H9 (cell line): Measurements from ENCODE around the gene HIF1A. TPM values are rescaled to one million over a fixed set of nuclear protein-coding genes. Genes with fewer than 3 reads are reported as not detected.

Source experiments
- DNase-seq: peaks from one replicate; pipeline ENCODE4 v3.0.0-alpha.2; 2017
- H2AFZ ChIP-seq: one replicate; pipeline ENCODE4 v1.6.1; 2013; ENCODE audit warnings: mild to moderate bottlenecking, low read length, control low read depth, moderate library complexity
- H2AK5ac ChIP-seq: 2 replicates; pipeline ENCODE4 v1.6.1; 2013; ENCODE audit warnings: low read length, control low read depth, mixed read lengths; ENCODE audit not compliant: insufficient read length
- H2BK120ac ChIP-seq: one replicate; pipeline ENCODE4 v1.6.1; 2013; ENCODE audit warnings: low read depth, mild to moderate bottlenecking, low read length, control low read depth, inconsistent platforms; ENCODE audit not compliant: poor library complexity, severe bottlenecking
- H2BK12ac ChIP-seq: 2 replicates; pipeline ENCODE4 v1.6.1; 2013; ENCODE audit warnings: low read length, control low read depth, mixed read lengths, low read depth; ENCODE audit not compliant: insufficient read length
- H2BK15ac ChIP-seq: 2 replicates; pipeline ENCODE4 v1.6.1; 2013; ENCODE audit warnings: low read depth, low read length, control low read depth
- H2BK20ac ChIP-seq: one replicate; pipeline ENCODE4 v1.6.1; 2013; ENCODE audit warnings: low read depth, mild to moderate bottlenecking, low read length, control low read depth, inconsistent platforms; ENCODE audit not compliant: poor library complexity, severe bottlenecking
- H2BK5ac ChIP-seq: 2 replicates; pipeline ENCODE4 v1.6.1; 2013; ENCODE audit warnings: low read length, control low read depth, mixed read lengths; ENCODE audit not compliant: insufficient read length
- H3K14ac ChIP-seq: 2 replicates; pipeline ENCODE4 v1.6.1; 2013; ENCODE audit warnings: low read length, control low read depth; ENCODE audit not compliant: insufficient read depth
- H3K18ac ChIP-seq: 2 replicates; pipeline ENCODE4 v1.6.1; 2013; ENCODE audit warnings: low read depth, mild to moderate bottlenecking, mixed read lengths, low read length, control low read depth; ENCODE audit not compliant: insufficient read length
- H3K23ac ChIP-seq: 2 replicates; pipeline ENCODE4 v1.6.1; 2013; ENCODE audit warnings: low read length, control low read depth, mixed read lengths, low read depth; ENCODE audit not compliant: insufficient read length
- H3K23me2 ChIP-seq: 2 replicates; pipeline ENCODE4 v1.6.1; 2013; ENCODE audit warnings: low read depth, mild to moderate bottlenecking, mixed read lengths, low read length, control low read depth; ENCODE audit not compliant: insufficient read length, poor library complexity, severe bottlenecking
- H3K27ac ChIP-seq: 2 replicates; pipeline ENCODE4 v1.5.1; 2013; ENCODE audit warnings: low read length, control low read depth, mixed read lengths, low read depth; ENCODE audit not compliant: insufficient read length
- H3K27me3 ChIP-seq: 2 replicates; pipeline ENCODE4 v1.6.1; 2013; ENCODE audit warnings: low read length, control low read depth, inconsistent platforms; ENCODE audit not compliant: insufficient read depth
- H3K4ac ChIP-seq: 2 replicates; pipeline ENCODE4 v1.6.1; 2013; ENCODE audit warnings: low read depth, mild to moderate bottlenecking, control low read depth, inconsistent platforms, low read length, moderate library complexity
- H3K4me1 ChIP-seq: 2 replicates; pipeline ENCODE4 v1.6.1; 2013; ENCODE audit warnings: low read length, control low read depth, inconsistent platforms; ENCODE audit not compliant: insufficient read depth
- H3K4me2 ChIP-seq: 2 replicates; pipeline ENCODE4 v1.6.1; 2013; ENCODE audit warnings: low read length, control low read depth, mixed read lengths; ENCODE audit not compliant: insufficient read length, insufficient read depth
- H3K56ac ChIP-seq: 2 replicates; pipeline ENCODE4 v1.6.1; 2013; ENCODE audit warnings: low read depth, mild to moderate bottlenecking, mixed read lengths, low read length, control low read depth; ENCODE audit not compliant: insufficient read length
- H3K79me1 ChIP-seq: 2 replicates; pipeline ENCODE4 v1.6.1; 2013; ENCODE audit warnings: low read depth, mild to moderate bottlenecking, moderate library complexity, low read length, control low read depth, inconsistent platforms; ENCODE audit not compliant: insufficient read depth, poor library complexity, severe bottlenecking
- H3K79me2 ChIP-seq: 2 replicates; pipeline ENCODE4 v1.6.1; 2013; ENCODE audit warnings: low read length, control low read depth, inconsistent platforms; ENCODE audit not compliant: insufficient read depth
- H3K9ac ChIP-seq: 2 replicates; pipeline ENCODE4 v1.6.1; 2013; ENCODE audit warnings: low read length, control low read depth, mixed read lengths; ENCODE audit not compliant: insufficient read length; ENCODE audit errors: extremely low read depth
- H3K9me3 ChIP-seq: one replicate; pipeline ENCODE4 v1.6.1; 2013; ENCODE audit warnings: low read depth, low read length, inconsistent platforms; ENCODE audit not compliant: control insufficient read depth
- H3T11ph ChIP-seq: one replicate; pipeline ENCODE4 v1.6.1; 2013; ENCODE audit warnings: mild to moderate bottlenecking, low read length, control low read depth, inconsistent platforms
- H4K20me1 ChIP-seq: one replicate; pipeline ENCODE4 v1.6.1; 2013; ENCODE audit not compliant: control insufficient read depth, insufficient read length, insufficient read depth
- H4K5ac ChIP-seq: 2 replicates; pipeline ENCODE4 v1.6.1; 2013; ENCODE audit warnings: low read depth, mild to moderate bottlenecking, mixed read lengths, low read length, control low read depth; ENCODE audit not compliant: insufficient read length
- H4K8ac ChIP-seq: replicated peaks from 2 replicates; pipeline ENCODE4 v1.6.1; 2013; ENCODE audit warnings: low read length, control low read depth, mixed read lengths, low read depth; ENCODE audit not compliant: insufficient read length
- H4K91ac ChIP-seq: 2 replicates; pipeline ENCODE4 v1.6.1; 2013; ENCODE audit warnings: low read depth, mild to moderate bottlenecking, moderate library complexity, mixed read lengths, low read length, control low read depth; ENCODE audit not compliant: insufficient read length
- H3K27ac Mint-ChIP-seq, 3 experiments: 2 replicates in 2 of 3; 3 replicates in 1 of 3; pipeline ENCODE4 v1.8.0; 2020 to 2021; ENCODE audit warnings: mixed read lengths in 3 of 3, mild to moderate bottlenecking in 1 of 3, moderate library complexity in 1 of 3
- H3K27me3 Mint-ChIP-seq: 2 replicates; pipeline ENCODE4 v1.8.0; 2021; ENCODE audit warnings: low read depth, mild to moderate bottlenecking, moderate library complexity, mixed read lengths
- H3K36me3 Mint-ChIP-seq, 3 experiments: 2 replicates in 2 of 3; 3 replicates in 1 of 3; pipeline ENCODE4 v1.8.0; 2020 to 2021; ENCODE audit warnings: low read depth in 3 of 3, mixed read lengths in 3 of 3; ENCODE audit not compliant: insufficient read depth in 1 of 3
- H3K4me1 Mint-ChIP-seq, 2 experiments: 2 replicates each; pipeline ENCODE4 v1.8.0; 2020; ENCODE audit warnings: mixed read lengths in 2 of 2
- H3K4me3 Mint-ChIP-seq, 2 experiments: 2 replicates in 1 of 2; 3 replicates in 1 of 2; pipeline ENCODE4 v1.8.0; 2020 to 2021; ENCODE audit warnings: mild to moderate bottlenecking in 2 of 2, mixed read lengths in 2 of 2, moderate library complexity in 1 of 2
- H3K9me3 Mint-ChIP-seq, 2 experiments: 2 replicates in 1 of 2; 3 replicates in 1 of 2; pipeline ENCODE4 v1.8.0; 2020; ENCODE audit warnings: mild to moderate bottlenecking in 2 of 2, mixed read lengths in 2 of 2, moderate library complexity in 1 of 2
- WGBS: extraction: QIAGEN DNeasy Blood & Tissue Kit; methylation state at CpG from one replicate; pipeline ENCODE4 v1.1.7; 2013; ENCODE audit warnings: missing lambda C conversion rate, low lambda C conversion rate, mixed read lengths; ENCODE audit not compliant: insufficient read length; ENCODE audit errors: extremely low coverage; 5-methylcytosine and 5-hydroxymethylcytosine counted together
- total RNA-seq: library from RNA; stranded (reverse); gene quantifications from 2 replicates; pipeline ENCODE4 v1.2.1, GENCODE V29; 2021
- TF ChIP-seq, protein P1 (sequence below): fragments of 200-600 bp; sonication (generic); conservative IDR thresholded peaks from 3 replicates; pipeline ENCODE4 v1.8.0; 2021; ENCODE audit warnings: antibody characterized with exemption, mild to moderate bottlenecking

The HIF1A gene
- total RNA-seq, 1 experiment from 2014 or later, result 154 TPM

DNA sequence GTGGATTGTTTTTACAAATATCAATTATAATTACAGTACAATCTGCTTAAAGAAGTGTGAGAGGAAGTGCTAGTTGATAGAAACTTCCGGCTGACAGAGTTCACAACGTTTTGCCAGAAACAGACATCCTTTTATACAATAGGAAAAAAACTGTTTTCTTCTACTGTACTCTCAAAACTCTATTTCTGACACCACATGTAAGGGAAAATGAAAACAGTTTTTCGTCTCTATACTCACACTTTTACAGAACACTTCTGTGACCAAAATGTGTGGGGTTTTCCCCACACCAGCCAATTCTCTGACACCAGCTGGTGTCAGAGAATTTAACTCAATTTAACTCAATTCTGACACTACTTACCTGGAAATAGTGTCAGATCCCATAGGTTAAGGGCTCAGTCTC, 24.2 kb upstream of the HIF1A start:
- H3T11ph ChIP-seq, result no peak overlapping the region
- H3K4me3 Mint-ChIP-seq, result no peak overlapping the region
- DNase-seq, result no peak
- no CpG with 5 or more reads among the region's 3 CpGs for WGBS
- peaks cover 2% of the 10 kb centered on the region; the same call in 1 of the 2 replicates for H3K27me3 Mint-ChIP-seq
- no peak overlapping the region for H3K4me2 ChIP-seq
- no peak overlapping the region for H2BK20ac ChIP-seq
- H3K4me1 ChIP-seq, result no peaks in the 10 kb centered on the region; the same call in 1 of the 2 replicates
- no peaks in the 10 kb centered on the region for H3K79me1 ChIP-seq
- TF ChIP-seq, protein P1, sequence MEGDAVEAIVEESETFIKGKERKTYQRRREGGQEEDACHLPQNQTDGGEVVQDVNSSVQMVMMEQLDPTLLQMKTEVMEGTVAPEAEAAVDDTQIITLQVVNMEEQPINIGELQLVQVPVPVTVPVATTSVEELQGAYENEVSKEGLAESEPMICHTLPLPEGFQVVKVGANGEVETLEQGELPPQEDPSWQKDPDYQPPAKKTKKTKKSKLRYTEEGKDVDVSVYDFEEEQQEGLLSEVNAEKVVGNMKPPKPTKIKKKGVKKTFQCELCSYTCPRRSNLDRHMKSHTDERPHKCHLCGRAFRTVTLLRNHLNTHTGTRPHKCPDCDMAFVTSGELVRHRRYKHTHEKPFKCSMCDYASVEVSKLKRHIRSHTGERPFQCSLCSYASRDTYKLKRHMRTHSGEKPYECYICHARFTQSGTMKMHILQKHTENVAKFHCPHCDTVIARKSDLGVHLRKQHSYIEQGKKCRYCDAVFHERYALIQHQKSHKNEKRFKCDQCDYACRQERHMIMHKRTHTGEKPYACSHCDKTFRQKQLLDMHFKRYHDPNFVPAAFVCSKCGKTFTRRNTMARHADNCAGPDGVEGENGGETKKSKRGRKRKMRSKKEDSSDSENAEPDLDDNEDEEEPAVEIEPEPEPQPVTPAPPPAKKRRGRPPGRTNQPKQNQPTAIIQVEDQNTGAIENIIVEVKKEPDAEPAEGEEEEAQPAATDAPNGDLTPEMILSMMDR, result no peak
- H3K79me2 ChIP-seq, result no peaks in the 10 kb centered on the region
- no peak overlapping the region for H3K14ac ChIP-seq
- no peak overlapping the region for H2BK120ac ChIP-seq
- peaks cover 9 to 16% of the 10 kb centered on the region in 2 experiments; a peak in 3 of 4 replicates for H3K4me1 Mint-ChIP-seq
- H3K27ac Mint-ChIP-seq, result no peak overlapping the region
- H3K27ac ChIP-seq, result no peak overlapping the region
- no peak overlapping the region for H2BK5ac ChIP-seq
- no peaks in the 10 kb centered on the region for H3K36me3 Mint-ChIP-seq
- H3K4ac ChIP-seq, result no peak overlapping the region
- no peak overlapping the region for H4K8ac ChIP-seq
- H3K56ac ChIP-seq, result no peak overlapping the region
- H3K23ac ChIP-seq, result no peak overlapping the region
- no peak overlapping the region for H2BK15ac ChIP-seq
- H4K5ac ChIP-seq, result no peak overlapping the region
- H2AFZ ChIP-seq, result no peak overlapping the region
- no peaks in the 10 kb centered on the region for H3K23me2 ChIP-seq
- H4K91ac ChIP-seq, result no peak overlapping the region
- H2AK5ac ChIP-seq, result no peak overlapping the region
- H3K9me3 Mint-ChIP-seq, result no peaks in the 10 kb centered on the region
- H4K20me1 ChIP-seq, result no peaks in the 10 kb centered on the region
- no peak overlapping the region for H3K18ac ChIP-seq
- no peak overlapping the region for H2BK12ac ChIP-seq
- H3K9ac ChIP-seq, result no peak overlapping the region
- no peaks in the 10 kb centered on the region; the same call in 1 of the 2 replicates for H3K27me3 ChIP-seq
- no peaks in the 10 kb centered on the region for H3K9me3 ChIP-seq
